Measurements from ENCODE around the gene RPL9. TPM values are rescaled to one million over a fixed set of nuclear protein-coding genes. Genes with fewer than 3 reads are reported as not detected.
"Not testable (repeated sequence)": the region's sequence is repeated elsewhere in the genome, so short reads cannot be mapped to it uniquely, and the experiment has no call there.

Gene RPL9
- total and polyA plus RNA-seq, 7 experiments from 2014 or later, result 1,414 to 3,398 (median 2,821) TPM

DNA sequence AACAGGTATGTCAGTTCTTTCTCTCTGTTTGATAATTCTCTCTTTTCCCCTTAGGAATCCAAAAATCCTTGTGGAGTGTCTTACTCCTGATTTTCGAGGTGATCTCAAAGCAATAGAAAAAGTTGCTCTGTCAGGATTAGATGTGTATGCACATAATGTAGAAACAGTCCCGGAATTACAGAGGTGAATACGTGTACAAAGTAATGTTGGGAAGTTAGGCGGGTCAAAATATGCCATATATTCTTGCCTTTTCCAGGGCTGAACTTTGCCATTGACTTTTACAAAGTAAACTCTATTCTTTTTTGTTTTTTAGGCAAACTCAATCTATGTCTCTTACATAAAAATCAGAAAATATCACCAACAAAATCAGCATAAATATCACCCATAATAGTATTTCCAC lies 8.7 kb upstream of the RPL9 start:
- ChIA-PET POLR2A (no interaction called here), CTCF (interaction anchor here (1.0 kb wide), 1 partner anchor 565 kb away, joined by 5 read pairs; no protein-coding TSS in a partner anchor)
- peak overlapping the region in 1 of 9 donors; percentile 53 for H3K27ac Mint-ChIP-seq
- DNase-seq (no peak), ATAC-seq (no peak)
- Histone ChIP-seq H3K27ac (ENCODE audit: low read depth, low read length) (no peak overlapping the region), H3K4me3 (ENCODE audit: low read length) (no peak overlapping the region), H3K36me3 (ENCODE audit: control insufficient read depth in 2 of 3, insufficient read depth in 3 of 3, low read length in 3 of 3) (peaks cover 0 to 40% (median 3%) of the 10 kb centered on the region in 3 experiments), H3K4me1 (ENCODE audit: control insufficient read depth in 2 of 2, insufficient read depth in 2 of 2, low read length in 2 of 2) (no peaks in the 10 kb centered on the region), H3K9me3 (ENCODE audit: control insufficient read depth in 2 of 3, low read length in 3 of 3) (no peaks in the 10 kb centered on the region), H3K27me3 (ENCODE audit: control insufficient read depth in 2 of 2, insufficient read depth in 2 of 2, low read length in 2 of 2) (no peaks in the 10 kb centered on the region)
- peaks cover 0 to 31% (median 11%) of the 10 kb centered on the region in 5 donors for H3K36me3 Mint-ChIP-seq
- H3K4me3 Mint-ChIP-seq, result no peak overlapping the region
- no peaks in the 10 kb centered on the region for H3K9me3 Mint-ChIP-seq
- intact Hi-C loops (cut with micrococcal nuclease), result loop anchor here in 1 of 2 donors (5.0 to 10.0 kb wide), 2 partner anchors 850 to 1377 kb away; no protein-coding TSS in a partner anchor
- no peaks in the 10 kb centered on the region for H3K27me3 Mint-ChIP-seq
- peaks cover 0 to 19% (median 4%) of the 10 kb centered on the region in 7 donors for H3K4me1 Mint-ChIP-seq

DNA sequence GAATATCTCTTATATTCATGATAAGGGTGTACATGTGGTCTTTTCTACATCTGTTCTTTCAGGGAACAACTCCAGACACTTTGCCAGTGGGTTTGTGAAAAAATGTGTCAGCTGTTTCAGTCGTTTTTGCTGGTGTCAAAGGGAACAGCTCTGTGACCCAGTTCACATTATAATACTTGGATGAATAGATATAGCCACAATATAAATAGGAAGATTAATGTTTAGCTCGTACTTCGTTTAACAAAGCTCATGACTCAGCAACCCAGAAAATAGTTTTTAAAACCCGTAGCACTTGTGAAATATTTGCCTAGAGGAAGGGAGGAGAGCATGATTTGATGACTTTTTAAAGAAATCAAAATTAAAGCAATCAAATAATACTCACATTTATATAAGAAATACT lies 8.0 kb upstream of the RPL9 start:
- H3K4me1 Mint-ChIP-seq, result peaks cover 0 to 19% (median 4%) of the 10 kb centered on the region in 7 donors
- H3K36me3 ChIP-seq (ENCODE audit: control insufficient read depth in 2 of 3, insufficient read depth in 3 of 3, low read length in 3 of 3), result peaks cover 0 to 36% (median 3%) of the 10 kb centered on the region in 3 experiments
- H3K36me3 Mint-ChIP-seq, result peaks cover 0 to 25% (median 11%) of the 10 kb centered on the region in 5 donors
- DNase-seq (no peak), ATAC-seq (no peak)
- no peaks in the 10 kb centered on the region for H3K27me3 ChIP-seq (ENCODE audit: control insufficient read depth in 2 of 2, insufficient read depth in 2 of 2, low read length in 2 of 2)
- intact Hi-C loops (cut with micrococcal nuclease), result loop anchor here in 1 of 2 donors (5.0 to 10.0 kb wide), 2 partner anchors 851 to 1378 kb away; no protein-coding TSS in a partner anchor
- ChIA-PET CTCF (interaction anchor here (0.6 to 1.0 kb wide), 3 partner anchors 100 to 806 kb away, joined by 3 to 5 read pairs (median 5); no protein-coding TSS in a partner anchor), POLR2A (interaction anchor here (0.6 to 1.5 kb wide), 2 partner anchors 9 to 11 kb away, joined by 3 to 4 read pairs; no protein-coding TSS in a partner anchor)
- H3K27ac ChIP-seq (ENCODE audit: low read depth, low read length), result no peak overlapping the region
- no peaks in the 10 kb centered on the region for H3K27me3 Mint-ChIP-seq
- H3K9me3 ChIP-seq (ENCODE audit: control insufficient read depth in 2 of 3, low read length in 3 of 3), result no peaks in the 10 kb centered on the region
- H3K27ac Mint-ChIP-seq, result no peak overlapping the region
- no peak overlapping the region for H3K4me3 ChIP-seq (ENCODE audit: low read length)
- no peaks in the 10 kb centered on the region for H3K9me3 Mint-ChIP-seq
- no peak overlapping the region for H3K4me3 Mint-ChIP-seq
- no peaks in the 10 kb centered on the region for H3K4me1 ChIP-seq (ENCODE audit: control insufficient read depth in 2 of 2, insufficient read depth in 2 of 2, low read length in 2 of 2)

DNA sequence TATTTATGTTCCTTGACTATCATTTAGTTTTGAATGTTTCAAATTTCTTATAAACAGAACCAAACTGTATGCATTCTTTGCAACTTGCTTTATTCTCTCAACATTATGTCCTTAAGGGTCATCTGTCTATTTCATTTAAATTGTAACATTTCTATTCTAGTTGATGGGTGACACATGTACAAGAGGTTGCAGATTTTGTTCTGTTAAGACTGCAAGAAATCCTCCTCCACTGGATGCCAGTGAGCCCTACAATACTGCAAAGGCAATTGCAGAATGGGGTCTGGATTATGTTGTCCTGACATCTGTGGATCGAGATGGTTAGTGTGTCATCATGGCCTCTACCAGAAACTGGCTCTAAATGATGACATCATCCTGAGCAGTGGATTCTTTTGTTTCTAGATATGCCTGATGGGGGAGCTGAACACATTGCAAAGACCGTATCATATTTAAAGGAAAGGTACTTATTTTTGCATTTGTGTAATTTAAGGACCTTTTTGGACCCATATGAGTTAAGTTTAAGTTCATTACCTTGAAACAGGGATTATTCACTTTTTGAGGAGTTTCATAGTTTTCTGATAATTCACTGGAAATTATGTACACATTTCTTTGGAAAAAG lies 6.3 kb upstream of the RPL9 start:
- intact Hi-C loops (cut with micrococcal nuclease), result loop anchor here in 1 of 2 donors (5.0 to 10.0 kb wide), 2 partner anchors 852 to 1380 kb away; no protein-coding TSS in a partner anchor
- H3K27ac Mint-ChIP-seq, result peak overlapping the region in 1 of 9 donors; percentile 2
- H3K4me1 ChIP-seq (ENCODE audit: control insufficient read depth in 2 of 2, insufficient read depth in 2 of 2, low read length in 2 of 2), result no peaks in the 10 kb centered on the region
- no peaks in the 10 kb centered on the region for H3K27me3 ChIP-seq (ENCODE audit: control insufficient read depth in 2 of 2, insufficient read depth in 2 of 2, low read length in 2 of 2)
- peaks cover 0 to 36% (median 3%) of the 10 kb centered on the region in 3 experiments for H3K36me3 ChIP-seq (ENCODE audit: control insufficient read depth in 2 of 3, insufficient read depth in 3 of 3, low read length in 3 of 3)
- no peaks in the 10 kb centered on the region for H3K27me3 Mint-ChIP-seq
- peaks cover 0 to 20% (median 11%) of the 10 kb centered on the region in 5 donors for H3K36me3 Mint-ChIP-seq
- H3K9me3 Mint-ChIP-seq, result no peaks in the 10 kb centered on the region
- DNase-seq (no peak), ATAC-seq (no peak)
- no peak overlapping the region for H3K4me3 ChIP-seq (ENCODE audit: low read length)
- H3K9me3 ChIP-seq (ENCODE audit: control insufficient read depth in 2 of 3, low read length in 3 of 3), result no peaks in the 10 kb centered on the region
- no peak overlapping the region for H3K27ac ChIP-seq (ENCODE audit: low read depth, low read length)
- POLR2A ChIA-PET, result no interaction called here
- CTCF ChIA-PET, result no interaction called here
- peaks cover 0 to 30% (median 10%) of the 10 kb centered on the region in 7 donors for H3K4me1 Mint-ChIP-seq
- no peak overlapping the region for H3K4me3 Mint-ChIP-seq

DNA sequence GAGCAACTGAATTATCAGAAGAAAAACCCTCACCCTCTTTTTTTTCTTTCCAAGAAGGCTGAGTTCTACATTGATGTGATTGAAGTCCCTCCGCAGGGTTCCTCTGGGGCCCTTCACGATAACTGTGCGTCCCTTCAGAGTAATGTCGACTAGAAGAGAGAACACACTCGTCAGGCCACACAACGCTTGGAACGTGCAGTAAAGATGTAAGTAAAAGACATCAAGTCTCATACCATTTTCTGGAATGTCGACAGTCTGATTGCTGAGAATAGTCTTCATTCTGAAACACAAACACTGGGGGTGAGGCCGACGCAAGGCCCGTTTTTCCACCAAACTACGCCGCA lies 589 bp downstream of the RPL9 start:
- DNase-seq; H3K9me3 ChIP-seq (ENCODE audit: control insufficient read depth in 2 of 3, low read length in 3 of 3); CTCF ChIA-PET; H3K9me3 Mint-ChIP-seq; H3K27me3 ChIP-seq (ENCODE audit: control insufficient read depth in 2 of 2, insufficient read depth in 2 of 2, low read length in 2 of 2); H3K27me3 Mint-ChIP-seq: not testable (repeated sequence)
- ATAC-seq, result peak; percentile 12
- H3K4me3 ChIP-seq (ENCODE audit: low read length), result peak overlapping the region; percentile 85
- peak overlapping the region; percentile 92 to 99 (median 96) for H3K4me3 Mint-ChIP-seq
- intact Hi-C loops (cut with micrococcal nuclease), result loop anchor here (1.0 to 10.0 kb wide), 13 partner anchors 10 to 1771 kb away; partner anchors contain the start of genes N4BP2 (in 2 of the 2), RFC1 (in 2 of the 2), PDS5A (in 1 of the 2) and RELL1 (in 1 of the 2)
- peak overlapping the region; percentile 98 to 100 (median 99) for H3K27ac Mint-ChIP-seq
- H3K36me3 Mint-ChIP-seq, result peaks cover 4 to 45% (median 37%) of the 10 kb centered on the region in 5 donors
- peak overlapping the region; percentile 95 for H3K27ac ChIP-seq (ENCODE audit: low read depth, low read length)
- H3K4me1 ChIP-seq (ENCODE audit: control insufficient read depth in 2 of 2, insufficient read depth in 2 of 2, low read length in 2 of 2), result peaks cover 17 to 19% of the 10 kb centered on the region in 2 donors
- POLR2A ChIA-PET, result interaction anchor here (0.6 to 3.0 kb wide), 19 partner anchors 8 to 696 kb away, joined by 3 to 29 read pairs (median 4); partner anchors contain the start of genes N4BP2, RFC1, SMIM14 and UBE2K
- H3K36me3 ChIP-seq (ENCODE audit: control insufficient read depth in 2 of 3, insufficient read depth in 3 of 3, low read length in 3 of 3), result peaks cover 12 to 46% (median 34%) of the 10 kb centered on the region in 3 experiments
- H3K4me1 Mint-ChIP-seq, result peaks cover 8 to 58% (median 45%) of the 10 kb centered on the region in 7 donors

DNA sequence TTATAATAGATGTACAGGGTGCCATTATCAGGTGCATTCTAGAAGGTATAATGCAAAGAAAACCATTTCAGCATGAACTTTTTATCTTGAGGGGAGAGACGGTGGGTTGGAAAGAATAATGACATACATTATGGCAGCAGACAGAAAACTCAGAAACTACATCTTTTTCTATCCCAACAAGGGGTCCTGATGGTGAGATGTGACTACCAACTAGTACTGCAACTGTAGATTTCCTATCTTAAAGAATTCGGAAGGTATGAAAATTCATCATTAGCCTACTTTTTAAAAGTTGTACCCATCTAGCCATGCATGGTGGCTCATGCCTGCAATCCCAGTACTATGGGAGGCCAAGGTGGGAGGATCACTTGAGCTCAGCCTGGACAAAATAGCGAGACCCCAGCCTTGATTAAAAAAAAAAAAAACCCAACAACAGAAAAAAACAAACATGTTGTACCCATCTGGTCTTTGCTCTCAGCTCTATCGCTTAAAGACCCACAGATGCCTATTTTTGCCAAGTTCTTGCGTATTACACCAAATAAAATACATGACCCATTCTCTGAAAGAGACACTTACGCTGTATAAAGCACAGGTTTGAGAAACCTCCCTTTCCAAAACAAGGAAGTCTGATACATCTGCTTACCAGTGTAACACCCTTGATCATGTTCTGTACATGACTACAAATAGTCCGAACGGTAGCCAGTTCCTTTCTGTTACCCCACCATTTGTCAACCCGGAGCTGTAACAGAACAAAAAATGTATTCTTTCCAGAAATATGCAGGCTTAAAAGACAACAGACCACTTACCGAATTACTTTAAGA lies 1.6 kb downstream of the RPL9 start:
- ChIA-PET POLR2A (interaction anchor here (0.6 to 3.0 kb wide), 8 partner anchors 10 to 696 kb away, joined by 3 to 29 read pairs (median 6); partner anchors contain the start of genes RFC1 and UGDH), CTCF (interaction anchor here (0.7 to 1.3 kb wide), 2 partner anchors 12 to 521 kb away, joined by 5 to 7 read pairs; partner anchors contain the start of gene PDS5A)
- H3K36me3 Mint-ChIP-seq, result peaks cover 6 to 55% (median 45%) of the 10 kb centered on the region in 5 donors
- Histone ChIP-seq H3K36me3 (ENCODE audit: control insufficient read depth in 2 of 3, insufficient read depth in 3 of 3, low read length in 3 of 3) (peaks cover 16 to 52% (median 43%) of the 10 kb centered on the region in 3 experiments), H3K4me1 (ENCODE audit: control insufficient read depth in 2 of 2, insufficient read depth in 2 of 2, low read length in 2 of 2) (peaks cover 17 to 19% of the 10 kb centered on the region in 2 donors), H3K27me3 (ENCODE audit: control insufficient read depth in 2 of 2, insufficient read depth in 2 of 2, low read length in 2 of 2) (no peaks in the 10 kb centered on the region), H3K27ac (ENCODE audit: low read depth, low read length) (peak overlapping the region; percentile 95), H3K4me3 (ENCODE audit: low read length) (peak overlapping the region; percentile 85), H3K9me3 (ENCODE audit: control insufficient read depth in 2 of 3, low read length in 3 of 3) (no peaks in the 10 kb centered on the region)
- DNase-seq, result no peak
- H3K9me3 Mint-ChIP-seq, result peaks cover 0 to 6% (median 0%) of the 10 kb centered on the region in 11 donors
- intact Hi-C loops (cut with micrococcal nuclease), result loop anchor here (5.0 to 10.0 kb wide), 4 partner anchors 105 to 1770 kb away; partner anchors contain the start of genes RELL1 (in 1 of the 2) and TMEM156 (in 1 of the 2)
- ATAC-seq, result no peak
- H3K4me3 Mint-ChIP-seq, result peak overlapping the region; percentile 84 to 99 (median 95)
- H3K4me1 Mint-ChIP-seq, result peaks cover 8 to 65% (median 45%) of the 10 kb centered on the region in 7 donors
- peak overlapping the region; percentile 98 to 100 (median 99) for H3K27ac Mint-ChIP-seq
- H3K27me3 Mint-ChIP-seq, result peaks cover 0 to 2% (median 0%) of the 10 kb centered on the region in 5 donors

DNA sequence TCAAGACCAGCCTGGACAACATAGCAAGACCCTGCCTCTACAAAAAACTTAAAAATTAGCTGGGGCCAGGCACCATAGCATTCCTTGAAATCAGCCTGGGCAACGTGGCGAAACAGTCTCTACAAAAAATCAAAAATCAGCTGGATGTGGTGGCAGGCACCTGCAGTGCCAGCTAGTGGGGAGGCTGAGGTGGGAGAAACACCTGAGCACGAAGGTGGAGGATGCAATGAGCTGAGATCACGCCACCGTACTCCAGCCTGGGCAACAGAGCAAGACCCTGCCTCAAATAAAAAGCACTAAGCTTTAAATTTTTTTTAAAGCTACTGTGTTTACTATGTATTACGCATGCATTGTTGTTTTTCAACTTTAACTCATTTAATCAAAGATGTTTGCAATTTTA lies 3.2 kb downstream of the RPL9 start:
- H3K4me1 Mint-ChIP-seq, result peaks cover 8 to 60% (median 38%) of the 10 kb centered on the region in 7 donors
- peak overlapping the region; percentile 3 for H3K27ac ChIP-seq (ENCODE audit: low read depth, low read length)
- POLR2A ChIA-PET, result interaction anchor here (0.6 to 1.3 kb wide), 3 partner anchors 11 to 600 kb away, joined by 3 to 4 read pairs (median 3); partner anchors contain the start of gene UBE2K
- H3K4me3 ChIP-seq (ENCODE audit: low read length), result no peak overlapping the region
- DNase-seq (no peak), ATAC-seq (no peak)
- H3K9me3 ChIP-seq (ENCODE audit: control insufficient read depth in 2 of 3, low read length in 3 of 3), result no peaks in the 10 kb centered on the region
- peaks cover 9 to 64% (median 49%) of the 10 kb centered on the region in 5 donors for H3K36me3 Mint-ChIP-seq
- H3K27me3 ChIP-seq (ENCODE audit: control insufficient read depth in 2 of 2, insufficient read depth in 2 of 2, low read length in 2 of 2), result no peaks in the 10 kb centered on the region
- CTCF ChIA-PET, result no interaction called here
- intact Hi-C loops (cut with micrococcal nuclease), result loop anchor here (5.0 to 10.0 kb wide), 4 partner anchors 103 to 1768 kb away; partner anchors contain the start of genes RELL1 (in 1 of the 2) and TMEM156 (in 1 of the 2)
- peaks cover 0 to 2% (median 0%) of the 10 kb centered on the region in 5 donors for H3K27me3 Mint-ChIP-seq
- H3K36me3 ChIP-seq (ENCODE audit: control insufficient read depth in 2 of 3, insufficient read depth in 3 of 3, low read length in 3 of 3), result peaks cover 16 to 59% (median 48%) of the 10 kb centered on the region in 3 experiments
- peaks cover 17 to 19% of the 10 kb centered on the region in 2 donors for H3K4me1 ChIP-seq (ENCODE audit: control insufficient read depth in 2 of 2, insufficient read depth in 2 of 2, low read length in 2 of 2)
- H3K9me3 Mint-ChIP-seq, result peaks cover 0 to 6% (median 0%) of the 10 kb centered on the region in 11 donors
- H3K27ac Mint-ChIP-seq, result peak overlapping the region in 1 of 9 donors; percentile 32
- peak overlapping the region in 1 of 10 donors; percentile 14 for H3K4me3 Mint-ChIP-seq
